ENCODE results near the gene PLD2.

DNA sequence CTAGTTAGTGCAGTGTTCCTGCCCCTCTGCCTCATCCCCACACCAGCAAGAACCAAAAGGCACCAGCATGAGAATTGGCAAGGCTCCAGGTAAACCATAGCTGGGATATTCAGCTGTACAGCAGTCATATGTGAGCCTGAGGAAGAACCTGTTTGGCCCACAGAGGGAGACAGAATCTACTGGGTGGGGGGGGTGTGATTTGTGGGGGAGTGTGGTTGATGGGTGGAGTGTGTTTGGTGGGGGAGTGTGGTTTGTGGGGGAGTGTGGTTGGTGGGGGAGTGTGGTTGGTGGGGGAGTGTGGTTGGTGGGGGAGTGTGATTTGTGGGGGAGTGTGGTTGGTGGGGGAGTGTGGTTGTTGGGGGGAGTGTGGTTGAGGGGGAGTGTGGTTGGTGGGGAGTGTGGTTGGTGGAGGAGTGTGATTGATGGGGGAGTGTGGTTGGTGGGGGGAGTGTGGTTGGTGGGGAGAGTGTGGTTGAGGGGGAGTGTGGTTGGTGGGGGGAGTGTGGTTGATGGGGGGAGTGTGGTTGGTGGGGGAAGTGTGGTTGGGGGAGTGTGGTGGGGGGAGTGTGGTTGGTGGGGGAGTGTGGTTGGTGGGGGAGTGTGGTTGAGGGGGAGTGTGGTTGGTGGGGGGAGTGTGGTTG, 45.7 kb downstream of the PLD2 start:
- TF ChIP-seq, protein P1, sequence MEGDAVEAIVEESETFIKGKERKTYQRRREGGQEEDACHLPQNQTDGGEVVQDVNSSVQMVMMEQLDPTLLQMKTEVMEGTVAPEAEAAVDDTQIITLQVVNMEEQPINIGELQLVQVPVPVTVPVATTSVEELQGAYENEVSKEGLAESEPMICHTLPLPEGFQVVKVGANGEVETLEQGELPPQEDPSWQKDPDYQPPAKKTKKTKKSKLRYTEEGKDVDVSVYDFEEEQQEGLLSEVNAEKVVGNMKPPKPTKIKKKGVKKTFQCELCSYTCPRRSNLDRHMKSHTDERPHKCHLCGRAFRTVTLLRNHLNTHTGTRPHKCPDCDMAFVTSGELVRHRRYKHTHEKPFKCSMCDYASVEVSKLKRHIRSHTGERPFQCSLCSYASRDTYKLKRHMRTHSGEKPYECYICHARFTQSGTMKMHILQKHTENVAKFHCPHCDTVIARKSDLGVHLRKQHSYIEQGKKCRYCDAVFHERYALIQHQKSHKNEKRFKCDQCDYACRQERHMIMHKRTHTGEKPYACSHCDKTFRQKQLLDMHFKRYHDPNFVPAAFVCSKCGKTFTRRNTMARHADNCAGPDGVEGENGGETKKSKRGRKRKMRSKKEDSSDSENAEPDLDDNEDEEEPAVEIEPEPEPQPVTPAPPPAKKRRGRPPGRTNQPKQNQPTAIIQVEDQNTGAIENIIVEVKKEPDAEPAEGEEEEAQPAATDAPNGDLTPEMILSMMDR (IDR thresholded peaks at IDR 0.05; ENCODE audit: low read length) = no peak
- TF ChIP-seq EZH2phosphoT487 (IDR thresholded peaks at IDR 0.05; ENCODE audit: low read length) = no peak
